GOT3 (cell line): ENCODE data around the gene ESPN.

Experiments
- DNase-seq: peaks from one replicate; lab custom pipeline; 2025; ENCODE audit warnings: mixed read lengths; lab: John Stamatoyannopoulos, UW

ESPN gene

DNA sequence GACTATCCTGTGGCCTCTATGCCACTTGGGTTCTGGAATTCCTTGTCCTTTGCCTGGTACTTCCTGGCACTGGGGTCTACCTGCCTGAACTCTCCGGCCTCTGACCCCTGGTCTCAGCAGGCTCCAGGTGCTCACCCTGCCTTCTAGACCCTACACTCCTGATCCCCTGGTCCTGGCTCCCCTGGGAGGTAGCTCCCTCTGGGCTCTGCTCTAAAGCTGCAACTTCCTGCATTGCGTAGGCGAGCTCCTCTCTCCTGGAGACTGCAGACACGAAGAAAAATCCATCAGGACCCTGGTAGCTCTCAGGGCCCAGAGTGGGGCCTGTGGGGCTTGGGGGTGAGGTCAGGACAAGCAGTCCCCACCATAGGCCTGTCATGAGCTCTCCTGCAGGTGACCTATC, 74.7 kb downstream of the ESPN start:
- no peak for DNase-seq

DNA sequence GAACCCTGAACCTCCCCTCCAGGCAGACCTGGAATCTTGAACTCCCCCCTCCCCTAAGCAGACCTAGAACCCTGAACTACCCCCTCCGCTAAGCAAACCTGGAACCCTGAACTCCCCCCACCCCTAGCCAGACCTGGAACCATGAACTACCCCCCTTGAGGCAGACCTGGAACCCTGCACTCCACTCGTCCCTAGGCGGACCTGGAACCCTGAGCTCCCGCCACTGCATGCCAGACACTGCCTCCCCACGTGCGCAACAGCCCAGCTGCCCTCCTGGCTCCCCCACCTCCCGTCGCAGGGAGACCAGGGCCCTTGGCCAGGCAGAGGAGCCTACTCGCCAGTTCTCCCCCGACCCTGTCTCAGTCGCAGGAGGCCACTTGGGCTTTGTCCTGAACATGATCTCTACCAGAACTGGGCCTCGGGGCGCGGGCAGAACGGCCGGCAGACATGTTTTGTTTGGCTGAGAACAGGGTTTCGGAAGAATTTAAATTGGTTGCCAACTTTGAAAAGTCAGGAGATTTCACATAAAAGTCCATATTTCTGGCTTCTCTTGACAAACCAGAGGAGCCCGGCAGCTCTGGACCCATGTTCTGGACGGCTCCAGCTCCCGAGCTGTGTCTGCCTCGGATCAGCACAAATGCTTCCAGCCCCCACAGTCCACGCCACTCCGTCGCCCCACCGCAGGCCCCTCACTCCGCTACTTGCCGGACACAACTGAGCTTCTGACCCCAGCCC, 76.1 kb downstream of the ESPN start:
- DNase-seq: no peak

DNA sequence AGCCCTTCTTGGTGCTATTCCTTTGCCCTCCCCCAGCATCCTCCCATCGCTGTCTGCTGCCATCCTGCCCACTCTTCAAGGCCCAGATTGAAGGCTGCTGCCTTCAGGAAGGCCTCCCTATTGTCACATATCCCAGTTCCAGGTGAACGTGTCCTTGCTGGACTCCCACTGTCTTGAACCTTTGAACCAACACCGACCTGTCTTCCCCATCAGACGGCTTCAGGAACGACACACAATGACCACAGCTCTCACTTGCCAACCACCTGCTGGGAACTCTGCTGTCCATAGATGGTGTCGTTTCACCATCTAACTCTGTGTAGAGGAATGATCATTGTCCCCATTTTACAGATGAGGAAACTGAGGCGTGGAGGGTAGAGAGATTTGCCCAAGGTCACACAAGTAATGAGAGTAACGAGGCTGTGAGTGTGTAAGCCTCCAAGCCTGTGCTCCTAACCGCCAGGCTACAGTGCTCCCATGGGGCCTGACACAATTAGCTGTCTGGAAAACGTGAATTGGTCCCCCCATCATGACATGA, 76.8 kb downstream of the ESPN start:
- DNase-seq: no peak

DNA sequence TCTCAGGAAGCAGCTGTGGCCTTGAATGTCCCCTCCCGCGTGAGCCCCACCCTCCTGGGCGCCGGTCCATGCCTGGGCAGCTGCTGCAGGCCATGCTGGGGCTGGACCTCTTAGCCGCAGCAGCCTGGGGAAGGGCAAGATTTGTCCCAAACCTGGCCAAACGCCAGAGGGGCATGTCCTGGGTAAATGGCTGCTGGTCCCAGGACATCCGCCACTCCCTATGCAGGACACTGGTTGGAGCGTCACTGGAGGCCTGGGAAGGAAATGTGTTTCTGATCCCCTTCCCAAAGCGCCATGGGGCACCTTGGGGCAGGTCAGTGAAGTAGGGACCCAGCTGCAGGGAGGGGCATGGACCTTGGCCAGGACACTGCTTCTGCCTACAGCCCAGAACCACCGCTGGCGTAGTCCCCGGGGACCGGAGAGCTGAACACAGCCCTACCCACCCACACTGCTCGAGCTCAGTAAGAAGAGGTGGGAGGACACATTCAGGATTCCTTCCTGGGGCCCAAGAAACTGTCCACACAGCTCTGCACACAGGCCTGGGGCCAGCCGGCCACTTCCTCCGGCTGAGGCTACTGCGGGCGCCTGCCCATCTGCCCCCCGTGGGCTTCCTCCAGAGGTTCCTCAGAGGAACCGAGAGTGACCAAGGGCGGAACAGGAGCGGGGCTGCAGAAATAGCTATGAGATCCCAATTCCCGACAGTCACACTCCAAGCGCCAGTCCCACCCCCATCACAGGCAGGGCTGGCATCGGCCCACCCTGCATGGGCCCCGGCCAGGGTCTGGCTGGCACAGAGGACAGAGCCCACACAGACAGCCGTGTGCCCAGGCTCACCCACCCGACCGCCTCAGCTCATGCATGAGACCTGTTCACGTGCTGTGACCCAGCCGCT, 77.7 kb downstream of the ESPN start:
- no peak for DNase-seq

DNA sequence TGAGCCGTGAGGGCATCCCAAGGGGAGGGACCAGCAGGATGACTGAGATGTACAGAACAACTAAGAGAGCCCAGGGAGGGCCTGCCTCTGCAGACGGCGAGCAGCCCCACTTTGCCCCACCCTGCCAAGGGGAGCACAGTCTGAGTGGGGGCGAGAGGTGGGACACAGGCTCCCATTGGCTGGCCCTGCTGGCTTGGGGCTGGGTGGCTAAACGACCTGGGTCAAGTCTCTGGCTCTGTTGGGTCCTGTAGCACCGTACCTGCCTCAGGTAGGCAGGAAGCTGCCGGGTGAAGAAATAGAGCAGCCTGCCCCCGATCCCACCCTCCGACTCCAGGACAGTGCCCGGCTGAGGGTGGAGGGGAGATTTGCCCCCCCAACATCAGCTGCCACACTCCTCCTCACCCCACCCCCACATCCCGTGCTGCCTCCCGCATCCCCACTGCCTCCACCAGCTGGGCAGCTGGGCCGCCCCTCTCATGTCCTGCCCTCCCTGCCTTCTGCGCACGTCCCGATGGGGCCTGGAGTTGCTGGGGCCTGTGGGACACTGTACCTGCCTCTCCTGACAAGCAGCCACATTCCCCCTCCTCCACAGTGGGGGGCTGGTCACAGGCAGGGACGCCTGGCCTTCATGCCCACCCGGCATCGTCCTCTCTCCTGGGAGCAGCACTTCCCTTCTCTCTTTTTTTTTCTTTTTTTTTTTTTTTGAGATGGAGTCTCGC, 79.5 kb downstream of the ESPN start:
- no peak for DNase-seq

DNA sequence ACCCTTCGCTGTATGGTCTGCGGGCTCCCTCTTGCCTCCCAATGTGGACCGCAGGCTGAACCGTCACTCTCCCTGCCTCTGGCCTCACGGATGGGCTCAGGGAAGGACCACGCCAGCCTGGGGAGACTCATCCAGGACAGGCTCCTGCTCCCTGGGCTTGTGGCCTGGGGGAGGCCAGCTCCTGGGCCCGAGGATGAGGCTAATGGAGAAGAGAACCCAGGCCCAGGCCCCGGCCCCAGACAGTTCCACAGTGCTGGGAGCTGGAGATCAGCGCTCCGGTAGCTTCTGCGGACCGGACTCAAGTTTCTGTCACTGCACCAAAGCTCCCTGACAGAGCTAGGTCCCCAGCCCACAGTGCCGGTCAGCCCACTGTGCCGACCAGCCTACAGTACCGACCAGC, 80.3 kb downstream of the ESPN start:
- DNase-seq: no peak

DNA sequence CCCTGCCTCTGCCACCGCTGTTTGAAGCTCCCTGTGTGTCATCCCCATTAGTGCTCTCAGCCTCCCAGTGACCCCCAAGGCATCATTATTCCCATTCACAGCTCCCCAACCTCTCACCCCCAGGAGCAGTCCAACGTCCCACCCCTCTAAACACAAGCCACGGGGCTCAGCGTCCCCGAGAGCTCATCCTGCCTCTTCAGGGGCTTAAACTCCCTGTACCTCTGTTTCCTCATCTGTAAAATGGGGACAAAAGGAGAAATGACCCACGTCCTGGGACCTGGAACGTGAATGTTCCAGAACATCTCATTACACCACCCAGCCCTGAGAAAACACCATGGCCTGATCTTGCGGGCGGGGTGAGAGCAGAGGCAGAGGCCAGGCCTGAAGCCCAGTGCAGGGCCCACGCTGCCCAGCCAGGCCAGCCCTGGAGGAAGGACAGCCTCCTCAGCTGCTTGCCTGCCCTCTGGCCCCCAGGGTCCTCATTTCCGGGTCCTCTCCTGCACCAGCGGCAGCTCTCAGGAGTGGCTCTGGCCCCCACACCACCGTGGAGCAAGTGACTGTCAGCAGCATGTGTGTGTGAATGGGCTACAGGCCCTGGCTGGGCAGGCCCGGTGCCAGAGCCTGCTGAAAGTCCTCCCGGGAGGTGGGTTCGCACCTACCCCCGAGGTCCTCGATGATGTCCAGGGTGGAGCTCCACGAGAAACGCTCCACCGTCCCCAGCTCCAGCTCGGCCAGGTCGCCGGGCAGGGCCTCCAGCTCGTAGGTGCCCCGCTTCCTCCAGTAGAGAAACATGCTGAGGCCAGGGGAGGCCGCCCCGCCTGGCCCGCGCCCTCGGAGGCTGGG, 81.0 kb downstream of the ESPN start:
- DNase-seq: no peak

DNA sequence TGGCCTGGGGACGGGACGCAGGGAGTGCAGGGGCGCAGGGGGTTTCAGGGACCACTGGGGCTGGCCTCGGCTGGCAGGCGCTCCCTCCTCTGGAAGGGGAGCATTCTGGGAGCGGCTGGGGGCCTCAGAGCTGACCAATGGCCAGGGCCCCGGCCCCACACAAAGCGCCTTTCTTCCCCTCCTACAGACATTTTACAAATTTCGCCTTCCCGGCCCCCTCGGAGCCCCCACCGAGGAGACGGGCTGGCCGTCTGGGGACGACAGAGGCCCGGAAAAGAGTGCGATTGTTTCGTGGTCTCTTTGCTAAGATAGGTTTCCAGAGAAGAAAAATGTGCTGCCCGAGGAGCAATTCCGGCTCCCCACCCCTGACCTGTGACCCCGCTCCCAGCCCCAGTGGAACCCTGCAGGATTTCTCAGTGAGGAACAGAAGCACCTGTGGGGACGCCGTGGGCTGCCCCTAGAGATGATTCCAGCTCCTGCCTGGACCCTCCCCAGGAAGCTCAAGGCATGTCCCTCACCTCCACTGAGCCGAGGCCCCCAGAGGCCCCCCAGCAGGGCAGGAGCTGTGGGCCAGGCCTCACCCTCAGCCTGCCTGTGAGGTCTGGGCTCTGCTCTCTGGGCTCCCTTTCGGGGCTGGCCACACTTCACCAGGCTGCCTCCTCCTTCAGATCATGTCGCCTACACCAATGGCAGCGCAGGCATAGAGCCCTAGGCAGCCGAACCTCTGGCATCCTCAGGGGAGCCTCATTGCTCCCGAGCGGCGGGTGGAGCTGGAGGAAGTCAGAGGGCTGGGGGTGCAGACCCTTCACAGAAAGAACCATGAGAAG, 81.8 kb downstream of the ESPN start:
- DNase-seq: no peak

DNA sequence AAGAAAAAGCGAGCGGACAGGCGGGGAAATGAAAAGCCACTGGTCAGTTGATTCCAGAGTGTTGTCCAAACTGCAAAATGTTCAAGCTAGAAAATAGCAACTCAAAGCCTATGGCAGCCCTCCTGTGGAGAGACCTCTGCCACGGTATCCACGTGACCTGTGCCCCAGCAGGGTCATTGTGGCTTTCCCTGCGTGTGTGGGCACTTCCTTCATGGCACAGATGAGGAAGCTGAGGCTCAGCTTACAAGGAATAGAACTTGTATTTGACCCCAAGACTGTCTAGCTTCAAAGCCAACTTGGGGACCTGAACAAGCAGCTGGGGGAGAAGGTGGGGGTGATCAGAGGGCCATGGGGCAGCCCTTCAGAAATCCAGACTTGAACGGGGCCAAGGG, 82.5 kb downstream of the ESPN start:
- no peak for DNase-seq

DNA sequence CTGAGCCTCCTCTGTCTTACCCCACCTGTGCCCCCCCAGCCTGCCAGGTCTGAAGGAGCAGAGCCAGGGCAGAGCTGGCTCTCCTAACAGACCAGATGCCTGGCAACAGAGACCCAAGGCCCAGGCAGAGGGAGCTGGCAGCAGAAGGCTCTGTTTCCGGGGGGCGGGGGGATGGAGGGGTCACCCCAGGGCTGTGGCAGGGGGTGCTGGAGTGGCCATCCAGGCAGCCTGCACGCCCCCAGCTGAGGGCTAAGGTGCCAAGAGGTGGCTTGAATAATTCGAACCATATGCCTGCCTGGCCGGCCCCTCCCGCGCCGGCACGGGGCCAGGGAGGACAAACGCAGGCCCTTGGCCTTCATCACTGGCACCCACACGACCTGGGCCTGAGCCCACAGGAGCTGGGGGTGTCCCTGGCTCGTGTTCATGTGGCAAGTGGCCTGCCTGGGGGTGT, 82.9 kb downstream of the ESPN start:
- DNase-seq: no peak

DNA sequence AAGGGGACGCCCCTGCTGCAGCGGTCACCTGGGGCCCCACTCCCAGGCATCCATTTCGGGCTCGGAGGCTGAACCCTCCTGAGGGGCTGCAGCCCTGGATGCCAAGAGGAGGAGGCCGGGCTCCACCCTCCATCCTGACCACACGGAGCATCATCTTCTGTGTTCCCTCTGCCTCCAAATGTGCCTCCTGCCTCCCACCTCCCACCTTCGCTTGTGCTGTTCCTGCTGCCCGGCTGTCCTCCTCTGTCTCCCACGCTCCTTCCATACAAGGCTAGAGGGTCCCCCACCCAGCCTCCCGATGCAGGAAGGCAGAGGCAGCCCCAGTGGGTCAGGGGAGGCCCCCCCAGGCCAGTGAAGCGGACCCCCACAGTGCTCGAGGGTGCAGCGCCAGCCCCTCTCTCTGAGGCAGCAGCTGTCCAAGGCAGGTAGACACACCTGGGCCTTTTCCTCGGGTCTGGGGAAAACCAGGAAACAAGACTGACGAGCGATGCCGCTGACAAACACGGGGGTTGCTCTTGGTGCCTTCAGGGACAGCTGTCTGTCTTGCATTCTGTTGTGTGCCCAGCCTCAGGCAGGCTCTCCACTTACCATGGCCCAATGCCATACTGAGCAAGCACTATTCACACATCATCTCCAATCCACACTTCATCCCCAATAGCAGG, 83.7 kb downstream of the ESPN start:
- no peak for DNase-seq

DNA sequence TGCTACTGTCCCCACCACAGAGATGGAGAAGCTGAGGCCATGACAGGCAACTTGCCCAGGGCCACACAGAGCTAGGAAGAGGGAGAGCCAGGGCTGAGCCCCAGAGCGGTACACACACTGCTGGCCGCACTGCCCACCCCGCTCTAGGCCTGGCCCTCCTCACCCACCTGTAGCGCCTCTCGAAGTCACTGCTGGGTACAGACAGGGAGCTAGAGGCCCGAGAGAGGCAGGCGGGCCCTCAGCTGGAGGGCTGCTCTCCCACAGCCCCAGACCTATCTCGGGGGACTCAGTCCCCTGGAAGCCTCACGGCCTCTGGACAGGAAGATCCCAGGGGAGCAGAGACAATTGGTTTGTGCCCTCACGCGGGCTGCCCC, 84.2 kb downstream of the ESPN start:
- DNase-seq: no peak

DNA sequence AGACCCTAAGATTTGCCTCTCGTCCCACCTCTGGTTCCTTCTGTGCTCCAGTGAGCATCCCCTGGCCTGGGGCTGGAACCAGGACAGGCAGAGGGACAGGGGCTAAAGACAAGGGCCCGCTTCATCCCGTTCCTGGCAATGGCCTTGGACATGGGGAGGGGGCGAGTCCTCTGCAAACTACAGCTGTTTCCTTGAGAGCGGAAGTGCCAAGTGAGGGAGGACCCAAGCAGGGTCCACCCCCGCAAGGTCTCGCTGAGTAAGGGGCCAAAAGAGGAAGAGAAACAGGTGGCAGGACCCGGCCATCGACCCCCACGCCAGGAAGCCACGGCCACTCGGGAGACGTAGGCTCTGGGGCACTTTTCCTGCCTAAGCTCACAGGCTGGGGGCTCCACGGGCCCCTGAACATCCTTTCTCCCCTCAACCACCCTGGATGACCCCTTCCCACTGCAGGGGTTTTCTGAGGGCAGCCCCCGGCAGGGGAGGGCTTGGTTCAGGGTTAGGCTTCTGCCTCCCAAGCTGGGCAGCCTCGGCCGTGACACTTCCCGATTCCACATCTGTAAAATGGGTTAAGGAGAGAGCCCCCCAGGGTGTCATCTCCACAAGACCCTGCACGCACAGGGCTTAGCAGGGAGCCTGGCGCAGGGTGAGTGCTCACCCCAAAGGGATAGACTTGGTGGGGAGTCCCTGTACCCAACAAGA, 84.8 kb downstream of the ESPN start:
- DNase-seq: no peak

DNA sequence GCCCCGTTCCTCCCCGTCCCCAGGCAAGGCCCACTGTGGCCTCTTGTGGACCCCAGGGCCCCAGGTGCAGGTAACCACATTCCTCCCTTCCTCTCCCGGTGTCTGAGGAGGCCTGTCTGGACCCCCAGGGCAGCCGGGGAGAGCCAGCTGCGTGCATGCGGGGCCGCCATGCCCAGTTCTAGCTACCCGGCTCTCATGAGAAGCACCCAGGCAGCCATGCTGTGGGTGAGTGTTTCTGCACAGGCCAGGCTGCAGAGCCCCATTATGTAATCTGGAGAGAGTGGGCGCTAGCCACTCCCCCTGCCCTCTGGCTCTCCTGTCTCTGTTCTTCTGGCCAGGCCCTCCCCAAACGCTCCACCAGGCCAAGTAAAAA, 85.3 kb downstream of the ESPN start:
- no peak for DNase-seq

DNA sequence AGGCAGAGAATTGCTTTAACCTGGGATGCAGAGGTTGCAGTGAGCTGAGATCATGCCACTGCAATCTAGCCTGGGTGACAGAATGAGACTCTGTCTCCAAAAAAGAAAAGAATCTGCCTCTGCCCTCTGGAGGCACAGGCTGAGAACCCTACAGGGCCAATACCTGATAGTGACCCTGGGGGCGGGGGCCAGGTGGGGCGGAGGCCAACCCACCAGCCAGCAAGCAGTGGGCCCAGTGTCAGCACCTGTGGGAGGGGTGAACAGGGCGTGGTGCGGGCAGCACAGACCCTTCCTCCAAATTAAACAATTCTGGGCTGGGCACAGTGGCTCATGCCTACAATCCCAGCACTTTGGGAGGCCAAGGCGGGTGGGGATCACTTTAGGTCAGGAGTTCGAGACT, 85.9 kb downstream of the ESPN start:
- no peak for DNase-seq
